IMR-90 (cell line): ENCODE results near the gene KANSL3. TPM values are rescaled to one million over a fixed set of nuclear protein-coding genes. Genes with fewer than 3 reads are reported as not detected.

Experiments
- ATAC-seq: fragments of 200-7000 bp; cut with Tn5 transposase; 2 replicates; pipeline ENCODE4 v1.9.1; 2020; ENCODE audit warnings: low read depth, mild to moderate bottlenecking, moderate library complexity
- BruUV-seq: library from RNA; stranded (reverse); fragments of 400-500 nt; replicated peaks from 2 replicates; lab custom pipeline; 2021; lab: Mats Ljungman, UMichigan
- CTCF ChIA-PET: fragments of 300-600 bp; formaldehyde crosslinking; extraction: SDS; loops from one replicate; lab custom pipeline; 2021; ENCODE audit warnings: antibody characterized with exemption; lab: Yijun Ruan, JAX
- POLR2A ChIA-PET: fragments of 300-600 bp; sonication (Branson Sonifier 250); formaldehyde crosslinking; loops from one replicate; lab custom pipeline; 2022; ENCODE audit warnings: antibody characterized with exemption; ENCODE audit not compliant: unreplicated experiment; lab: Charles Lee
- DNase-seq: peaks from one replicate; pipeline ENCODE4 v3.0.0; 2013
- H2AFZ ChIP-seq: replicated peaks from 2 replicates; pipeline ENCODE3; 2013; ENCODE audit warnings: low read length, mild to moderate bottlenecking; ENCODE audit not compliant: poor library complexity
- H2AK5ac ChIP-seq: 2 replicates; pipeline ENCODE4 v1.6.1; 2013; ENCODE audit warnings: low read depth, low read length, inconsistent platforms
- H2AK9ac ChIP-seq: replicated peaks from 2 replicates; pipeline ENCODE3; 2013; ENCODE audit warnings: mild to moderate bottlenecking, low read depth, low read length, moderate library complexity; ENCODE audit not compliant: poor library complexity
- H2BK120ac ChIP-seq: 2 replicates; pipeline ENCODE4 v1.6.1; 2013; ENCODE audit warnings: low read depth, low read length, inconsistent platforms
- H2BK15ac ChIP-seq: 3 replicates; pipeline ENCODE4 v1.6.1; 2013; ENCODE audit warnings: low read depth, low read length, inconsistent platforms
- H2BK20ac ChIP-seq: 2 replicates; pipeline ENCODE4 v1.6.1; 2013; ENCODE audit warnings: low read depth, mild to moderate bottlenecking, inconsistent platforms, low read length, moderate library complexity
- H2BK5ac ChIP-seq: 2 replicates; pipeline ENCODE4 v1.6.1; 2013; ENCODE audit warnings: mild to moderate bottlenecking, low read depth, low read length, inconsistent platforms; ENCODE audit not compliant: poor library complexity, severe bottlenecking
- H3K14ac ChIP-seq: replicated peaks from 2 replicates; pipeline ENCODE4 v1.6.1; 2013; ENCODE audit warnings: low read depth, low read length, inconsistent platforms
- H3K18ac ChIP-seq: 2 replicates; pipeline ENCODE4 v1.6.1; 2013; ENCODE audit warnings: low read depth, low read length, control low read depth
- H3K23ac ChIP-seq: 2 replicates; pipeline ENCODE4 v1.6.1; 2013; ENCODE audit warnings: low read depth, low read length, inconsistent platforms
- H3K27ac ChIP-seq: 2 replicates; pipeline ENCODE4 v1.5.1; 2013; ENCODE audit warnings: mild to moderate bottlenecking, control low read depth, low read length; ENCODE audit not compliant: insufficient read depth
- H3K27me3 ChIP-seq: 2 replicates; pipeline ENCODE4 v1.6.1; 2013; ENCODE audit warnings: low read length; ENCODE audit not compliant: control insufficient read depth, insufficient read depth
- H3K36me3 ChIP-seq: 2 replicates; pipeline ENCODE4 v1.6.1; 2013; ENCODE audit warnings: low read length, mixed read lengths; ENCODE audit not compliant: control insufficient read depth, insufficient read depth
- H3K4ac ChIP-seq: 2 replicates; pipeline ENCODE4 v1.6.1; 2013; ENCODE audit warnings: low read depth, low read length, inconsistent platforms
- H3K4me1 ChIP-seq: 2 replicates; pipeline ENCODE4 v1.6.1; 2013; ENCODE audit warnings: low read length, mixed read lengths; ENCODE audit not compliant: control insufficient read depth, insufficient read depth
- H3K4me2 ChIP-seq: 2 replicates; pipeline ENCODE4 v1.6.1; 2013; ENCODE audit warnings: low read depth, mild to moderate bottlenecking, control low read depth, low read length, moderate library complexity
- H3K4me3 ChIP-seq: 2 replicates; pipeline ENCODE4 v1.5.1; 2013; ENCODE audit warnings: low read depth, mild to moderate bottlenecking, control low read depth, low read length, moderate library complexity; ENCODE audit not compliant: insufficient read depth
- H3K56ac ChIP-seq: 2 replicates; pipeline ENCODE4 v1.6.1; 2013; ENCODE audit warnings: low read length, inconsistent platforms; ENCODE audit not compliant: insufficient read depth; ENCODE audit errors: extremely low read depth
- H3K79me1 ChIP-seq, 2 experiments: 2 replicates each; pipeline ENCODE4 v1.6.1; 2013; ENCODE audit warnings: low read length in 2 of 2, inconsistent platforms in 1 of 2, low read depth in 1 of 2
- H3K9ac ChIP-seq: 2 replicates; pipeline ENCODE4 v1.6.1; 2013; ENCODE audit warnings: low read depth, low read length, control low read depth
- H3K9me1 ChIP-seq: 2 replicates; pipeline ENCODE4 v1.6.1; 2013; ENCODE audit warnings: low read length, inconsistent platforms; ENCODE audit not compliant: insufficient read depth
- H3K9me3 ChIP-seq: 2 replicates; pipeline ENCODE4 v1.6.1; 2013; ENCODE audit warnings: low read length; ENCODE audit not compliant: control insufficient read depth, insufficient read depth
- H4K20me1 ChIP-seq: 2 replicates; pipeline ENCODE4 v1.6.1; 2013; ENCODE audit warnings: low read length, inconsistent platforms; ENCODE audit not compliant: insufficient read depth
- H4K5ac ChIP-seq: 2 replicates; pipeline ENCODE4 v1.6.1; 2013; ENCODE audit warnings: mild to moderate bottlenecking, low read depth, low read length, control low read depth
- H4K8ac ChIP-seq, 2 experiments: 2 replicates each; pipeline ENCODE4 v1.6.1; 2013; ENCODE audit warnings: low read depth in 2 of 2, low read length in 2 of 2, control low read depth in 1 of 2, inconsistent platforms in 1 of 2
- H4K91ac ChIP-seq: 2 replicates; pipeline ENCODE4 v1.6.1; 2013; ENCODE audit warnings: low read depth, low read length, inconsistent platforms; ENCODE audit not compliant: insufficient read depth
- BHLHE40 ChIP-seq: fragments of 150-350 bp; IDR thresholded peaks from 2 replicates; pipeline ENCODE4 v1.6.1; 2016; ENCODE audit warnings: mild to moderate bottlenecking, low read depth, low read length
- CEBPB ChIP-seq: IDR thresholded peaks from 2 replicates; pipeline ENCODE4 v1.6.1; 2012; ENCODE audit warnings: low read depth, low read length, improper control_type of control experiment
- CHD1 ChIP-seq: IDR thresholded peaks from 2 replicates; pipeline ENCODE4 v1.6.1; 2012; ENCODE audit warnings: low read depth, low read length, improper control_type of control experiment
- CTCF ChIP-seq: conservative IDR thresholded peaks from 2 replicates; pipeline ENCODE4 v1.5.1; 2012; ENCODE audit warnings: mild to moderate bottlenecking, low read depth, low read length, improper control_type of control experiment
- ELK1 ChIP-seq: fragments of 150-350 bp; IDR thresholded peaks from 2 replicates; pipeline ENCODE4 v1.6.1; 2016; ENCODE audit warnings: low read depth, mild to moderate bottlenecking, low read length, moderate library complexity, borderline replicate concordance
- FOS ChIP-seq: fragments of 150-350 bp; IDR thresholded peaks from 2 replicates; pipeline ENCODE4 v1.6.1; 2016; ENCODE audit warnings: low read depth, low read length
- MAZ ChIP-seq: IDR thresholded peaks from 2 replicates; pipeline ENCODE4 v1.6.1; 2012; ENCODE audit warnings: low read depth, mild to moderate bottlenecking, low read length, improper control_type of control experiment, moderate library complexity, borderline replicate concordance
- MXI1 ChIP-seq: IDR thresholded peaks from 2 replicates; pipeline ENCODE4 v1.6.1; 2012; ENCODE audit warnings: low read depth, mild to moderate bottlenecking, low read length, moderate library complexity, borderline replicate concordance
- NFE2L2 ChIP-seq: fragments of 150-350 bp; IDR thresholded peaks from 2 replicates; pipeline ENCODE4 v1.6.1; 2016; ENCODE audit warnings: low read depth, mild to moderate bottlenecking, low read length
- RAD21 ChIP-seq: IDR thresholded peaks from 2 replicates; pipeline ENCODE4 v1.6.1; 2012; ENCODE audit warnings: low read length, improper control_type of control experiment
- RCOR1 ChIP-seq: IDR thresholded peaks from 2 replicates; pipeline ENCODE4 v1.6.1; 2012; ENCODE audit warnings: mild to moderate bottlenecking, low read length, improper control_type of control experiment; ENCODE audit not compliant: insufficient replicate concordance
- RFX5 ChIP-seq: IDR thresholded peaks from 2 replicates; pipeline ENCODE4 v1.8.0; 2012; ENCODE audit warnings: low read depth, mild to moderate bottlenecking, low read length, moderate library complexity
- SMC3 ChIP-seq: fragments of 150-350 bp; IDR thresholded peaks from 2 replicates; pipeline ENCODE4 v1.6.1; 2016; ENCODE audit warnings: low read depth, mild to moderate bottlenecking, antibody characterized with exemption, low read length, moderate library complexity
- USF2 ChIP-seq: fragments of 150-350 bp; IDR thresholded peaks from 2 replicates; pipeline ENCODE4 v1.6.1; 2017; ENCODE audit warnings: mild to moderate bottlenecking, antibody characterized with exemption, low read length, low read depth
- WGBS, 2 experiments: methylation state at CpG; one replicate each; pipeline versions ENCODE4 v1.1.5 to v1.1.7; 2013; ENCODE audit warnings: missing lambda C conversion rate in 2 of 2; ENCODE audit not compliant: insufficient read length in 1 of 2; ENCODE audit errors: extremely low coverage in 2 of 2; 5-methylcytosine and 5-hydroxymethylcytosine counted together
- dilution Hi-C: fragments of 300-500 bp; cut with HindIII; formaldehyde crosslinking; loops from one replicate; pipeline ENCODE4 v1.14.3; 2018; ENCODE audit warnings: low sequenced_read_pairs; ENCODE audit not compliant: unreplicated experiment
- in situ Hi-C: fragments of 300-500 bp; cut with MboI; formaldehyde crosslinking; loops from 3 replicates; pipeline ENCODE4 v1.14.3; 2019; ENCODE audit warnings: low sequenced_read_pairs, inconsistent platforms, mixed read lengths
- intact Hi-C: fragments of 100-400 bp; cut with micrococcal nuclease; formaldehyde crosslinking; loops from 2 replicates; pipeline ENCODE4 v1.10.0; 2022
- polyA plus RNA-seq, 3 experiments: library from polyadenylated mRNA; depleted of rRNA; stranded (reverse); fragments of >200 nt; gene quantifications; 2 replicates each; pipeline ENCODE4 v1.2.3, GENCODE V29; 2012; ENCODE audit warnings: low replicate concordance in 1 of 3
- total RNA-seq: library from RNA; depleted of rRNA; stranded (reverse); fragments of >200 nt; gene quantifications from 2 replicates; pipeline ENCODE4 v1.2.3, GENCODE V29; 2012

The KANSL3 gene
- total and polyA plus RNA-seq, 2 of the 4 experiments (the other 2 are of a cell fraction) = 22.2 to 26.3 TPM

DNA sequence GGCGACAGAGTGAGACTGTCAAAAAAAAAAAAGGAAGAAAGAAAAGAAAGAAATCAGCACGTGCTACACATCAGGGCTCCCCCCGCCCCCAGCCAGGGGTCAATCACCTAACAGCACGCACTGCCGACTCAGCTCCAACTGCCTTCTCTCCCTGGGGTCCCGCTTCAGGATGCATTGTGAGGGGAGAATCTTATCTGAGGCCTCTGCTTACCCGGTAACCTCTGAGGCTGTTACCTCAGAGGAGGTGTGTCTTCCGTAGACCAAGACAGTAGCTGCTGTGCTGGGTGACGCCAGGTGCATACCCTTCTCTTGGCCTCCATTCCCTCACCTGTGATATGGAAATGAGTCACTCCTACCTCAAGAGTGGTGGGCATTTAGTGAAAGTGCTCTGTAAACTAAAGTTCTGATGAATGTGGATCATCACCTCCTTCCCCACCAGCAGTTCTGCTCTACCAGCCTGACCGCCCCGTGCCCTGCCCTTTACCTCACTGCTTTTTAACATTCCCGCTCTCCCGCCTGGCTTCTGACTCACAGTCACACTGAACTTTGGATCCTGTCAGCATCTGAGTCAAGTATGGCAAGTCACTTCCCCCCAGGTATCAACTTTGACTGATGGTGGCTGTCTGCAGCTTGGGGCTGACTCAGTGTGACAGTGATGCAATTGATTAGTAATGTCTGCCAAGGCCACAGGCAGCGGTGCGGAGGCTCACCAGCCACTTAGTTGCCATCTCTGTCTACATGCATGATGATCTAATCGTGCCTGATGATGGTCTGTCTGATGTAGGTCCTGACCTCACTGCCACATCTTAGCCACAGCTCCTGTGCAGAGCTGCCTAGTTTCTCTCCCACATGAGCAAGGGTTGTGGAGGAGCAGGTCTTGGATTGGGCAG, 81.4 kb downstream of the KANSL3 start:
- Histone ChIP-seq H4K91ac (no peak overlapping the region), H2BK5ac (no peak overlapping the region), H3K9ac (no peak overlapping the region), H4K20me1 (no peaks in the 10 kb centered on the region), H3K79me1 (no peaks in the 10 kb centered on the region), H3K9me3 (peaks cover 5% of the 10 kb centered on the region; the same call in 1 of the 2 replicates), H4K5ac (no peak overlapping the region), H3K56ac (no peak overlapping the region), H3K18ac (no peak overlapping the region), H2AK9ac (peak overlapping the region; percentile 76), H2BK15ac (no peak overlapping the region), H2AK5ac (no peak overlapping the region), H3K4me3 (no peak overlapping the region), H3K4me2 (no peak overlapping the region), H3K36me3 (peaks cover 3% of the 10 kb centered on the region; the same call in 1 of the 2 replicates), H4K8ac (no peak overlapping the region), H2BK120ac (no peak overlapping the region), H3K9me1 (peaks cover 3% of the 10 kb centered on the region; the same call in 1 of the 2 replicates), H3K14ac (no peak overlapping the region), H3K27me3 (peaks cover 2% of the 10 kb centered on the region; the same call in 1 of the 2 replicates), H2AFZ (peak overlapping the region; percentile 72), H3K27ac (no peak overlapping the region), H3K4me1 (no peaks in the 10 kb centered on the region), H3K23ac (no peak overlapping the region), H3K4ac (no peak overlapping the region; the same call in 1 of the 2 replicates), H2BK20ac (no peak overlapping the region)
- intact Hi-C loops = no loop called here
- in situ Hi-C loops = no loop called here
- peak; percentile 51 for ATAC-seq
- ChIA-PET CTCF (no interaction called here), POLR2A (no interaction called here)
- peak; percentile 87 for DNase-seq
- no CpG with 5 or more reads among the region's 16 CpGs for WGBS, 2 experiments
- BruUV-seq = no TSS peak
- dilution Hi-C loops = no loop called here
- TF ChIP-seq CTCF = no peak
- TF ChIP-seq RFX5 = no peak
- TF ChIP-seq MXI1 = no peak
- TF ChIP-seq NFE2L2 = no peak
- TF ChIP-seq USF2 = no peak
- no peak for TF ChIP-seq RAD21
- no peak for TF ChIP-seq ELK1
- TF ChIP-seq MAZ = no peak
- TF ChIP-seq RCOR1 = no peak
- peak; percentile 93 for TF ChIP-seq CEBPB
- TF ChIP-seq FOS = peak; percentile 87
- TF ChIP-seq CHD1 = no peak
- TF ChIP-seq SMC3 = no peak
- TF ChIP-seq BHLHE40 = peak; percentile 59; the same call in 1 of the 2 replicates
